ENCODE data around the gene KRT72. TPM values are rescaled to one million over a fixed set of nuclear protein-coding genes. Genes with fewer than 3 reads are reported as not detected.
A peak's percentile ranks its signal among the peaks of the same experiment; 100 is the strongest.

The KRT72 gene
- total RNA-seq, 2 donors from 2014 or later, result 0.43 TPM; not detected in 1

DNA sequence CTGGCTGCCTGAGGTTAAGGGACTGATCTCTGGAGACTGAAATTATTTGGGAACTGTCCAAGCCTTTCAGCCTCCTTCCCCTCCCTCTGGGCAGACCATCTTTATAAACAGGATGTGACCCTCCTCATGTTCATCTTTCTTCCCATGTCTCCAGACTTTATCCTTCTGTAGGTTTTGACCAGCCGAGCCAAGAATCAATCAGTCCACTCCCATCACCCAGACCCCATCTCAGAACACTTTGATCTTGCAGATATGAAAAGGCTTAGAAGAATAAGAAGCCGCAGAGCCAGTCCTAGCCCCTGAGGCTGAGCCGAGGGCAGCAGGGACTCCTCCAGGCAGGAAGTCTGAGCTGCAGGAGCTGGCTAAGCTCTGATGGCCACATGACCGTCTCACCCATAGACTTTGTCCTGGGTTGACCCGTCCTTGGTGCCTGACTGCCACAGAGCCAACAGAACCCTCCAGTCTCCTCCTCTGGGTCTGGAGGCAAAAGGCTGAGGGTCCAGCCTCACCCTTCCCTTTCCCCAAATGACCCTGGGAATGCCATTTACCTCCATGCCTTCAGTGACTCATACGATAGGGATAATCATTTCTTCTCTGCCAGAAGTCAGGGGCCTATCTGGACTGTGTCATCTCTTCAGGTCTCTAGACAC lies 49.9 kb downstream of the KRT72 start:
- no peaks in the 10 kb centered on the region for H3K36me3 Mint-ChIP-seq
- H3K4me3 Mint-ChIP-seq, result no peak overlapping the region
- DNase-seq (ENCODE audit: low spot score) (no peak), ATAC-seq (no peak)
- peaks cover 3 to 6% of the 10 kb centered on the region in 2 donors for H3K27me3 Mint-ChIP-seq
- H3K27ac Mint-ChIP-seq, result no peak overlapping the region
- H3K9me3 Mint-ChIP-seq, result peaks cover 3% of the 10 kb centered on the region
- H3K4me1 Mint-ChIP-seq (ENCODE audit: low read depth in 2 of 2), result peaks cover 29 to 30% of the 10 kb centered on the region in 2 donors

DNA sequence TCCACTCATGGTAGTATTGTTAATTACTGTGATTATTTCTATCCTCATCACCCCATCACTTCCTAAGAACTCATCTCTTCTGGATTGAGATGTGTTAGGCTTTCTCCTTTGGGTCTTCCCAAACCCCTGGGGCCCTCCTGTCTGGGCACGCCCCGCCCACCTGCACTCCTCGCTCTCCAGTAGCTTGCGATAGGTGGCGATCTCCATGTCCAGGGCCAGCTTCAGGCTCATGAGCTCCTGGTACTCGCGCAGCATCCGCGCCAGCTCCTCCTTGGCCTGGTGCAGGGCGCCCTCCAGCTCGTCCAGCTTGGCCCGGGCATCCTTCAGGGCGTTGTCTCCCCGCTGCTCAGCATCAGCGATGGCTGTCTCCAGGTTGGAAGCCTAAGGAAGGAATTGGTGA lies 55.1 kb downstream of the KRT72 start:
- Mint-ChIP-seq H3K27me3 (peaks cover 3 to 5% of the 10 kb centered on the region in 2 donors), H3K9me3 (no peaks in the 10 kb centered on the region), H3K36me3 (no peaks in the 10 kb centered on the region), H3K4me1 (ENCODE audit: low read depth in 2 of 2) (peaks cover 10 to 18% of the 10 kb centered on the region in 2 donors), H3K27ac (no peak overlapping the region), H3K4me3 (no peak overlapping the region)
- DNase-seq (ENCODE audit: low spot score) (no peak), ATAC-seq (no peak)

DNA sequence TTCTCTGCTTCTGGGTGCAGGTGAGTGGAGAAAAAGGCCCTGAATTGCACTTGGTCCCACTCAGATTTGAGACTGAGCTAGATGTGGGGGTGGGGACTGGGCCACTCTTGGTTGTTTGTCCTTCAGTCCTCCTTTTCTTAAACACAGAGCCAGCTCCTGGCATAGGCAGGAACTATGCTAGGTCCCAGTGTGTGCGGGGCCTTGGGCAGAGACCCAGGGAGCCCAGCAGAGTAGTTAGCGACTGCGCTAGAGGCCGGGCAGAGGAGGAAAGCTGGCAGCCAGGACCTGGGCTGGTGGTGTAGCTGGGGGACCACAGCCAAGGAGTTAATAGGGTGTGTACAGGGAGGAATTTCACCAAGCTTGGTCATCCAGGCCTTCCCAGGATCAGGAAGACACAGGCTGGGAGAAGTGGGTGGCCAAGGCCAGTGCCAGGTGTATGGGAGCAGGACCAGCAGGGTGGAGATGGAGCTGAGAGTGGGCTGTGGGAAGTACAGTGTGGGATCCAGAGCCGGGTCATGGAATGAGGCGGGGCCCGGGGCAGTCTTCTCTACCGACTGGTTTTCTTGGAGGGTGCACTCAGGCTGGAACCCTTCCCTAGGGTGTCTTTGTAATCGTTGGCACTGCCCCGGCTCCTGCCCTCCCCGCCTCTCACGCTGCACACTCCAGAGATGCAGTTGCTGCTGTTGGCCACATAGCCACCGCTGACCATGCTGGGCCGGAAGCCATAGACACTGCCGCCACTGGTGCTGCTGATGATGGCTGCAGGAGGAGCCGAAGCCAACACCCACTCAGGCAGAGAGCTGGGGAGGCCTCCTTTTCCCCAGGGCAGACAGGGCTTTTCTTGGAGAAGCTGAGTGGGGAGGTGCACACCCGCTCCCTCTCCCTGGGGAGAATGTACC lies 57.0 kb downstream of the KRT72 start:
- DNase-seq (ENCODE audit: low spot score) (no peak), ATAC-seq (no peak)
- Mint-ChIP-seq H3K27ac (no peak overlapping the region), H3K4me3 (no peak overlapping the region), H3K9me3 (no peaks in the 10 kb centered on the region), H3K4me1 (ENCODE audit: low read depth in 2 of 2) (peaks cover 10 to 18% of the 10 kb centered on the region in 2 donors), H3K27me3 (peaks cover 0 to 2% of the 10 kb centered on the region in 2 donors), H3K36me3 (no peaks in the 10 kb centered on the region)

- H3K4me3 Mint-ChIP-seq, result no peak overlapping the region
- ATAC-seq (peak in 1 of 2 donors; percentile 35), DNase-seq (ENCODE audit: low spot score) (no peak)
- H3K9me3 Mint-ChIP-seq, result no peaks in the 10 kb centered on the region
- H3K36me3 Mint-ChIP-seq, result no peaks in the 10 kb centered on the region
- H3K27ac Mint-ChIP-seq, result peak overlapping the region in 1 of 2 donors; percentile 9
- H3K4me1 Mint-ChIP-seq (ENCODE audit: low read depth in 2 of 2), result peaks cover 10 to 18% of the 10 kb centered on the region in 2 donors
- peaks cover 0 to 2% of the 10 kb centered on the region in 2 donors for H3K27me3 Mint-ChIP-seq
Measured at GRCh38 chr12:52542785-52543318, 58.4 kb downstream of the KRT72 start.

GRCh38 chr12:52542157-52542556 lies 59.1 kb downstream of the KRT72 start:
- H3K9me3 Mint-ChIP-seq, result no peaks in the 10 kb centered on the region
- H3K36me3 Mint-ChIP-seq, result no peaks in the 10 kb centered on the region
- DNase-seq (ENCODE audit: low spot score) (no peak), ATAC-seq (no peak)
- peaks cover 10 to 18% of the 10 kb centered on the region in 2 donors for H3K4me1 Mint-ChIP-seq (ENCODE audit: low read depth in 2 of 2)
- H3K27ac Mint-ChIP-seq, result no peak overlapping the region
- no peak overlapping the region for H3K4me3 Mint-ChIP-seq
- H3K27me3 Mint-ChIP-seq, result peaks cover 0 to 2% of the 10 kb centered on the region in 2 donors

DNA sequence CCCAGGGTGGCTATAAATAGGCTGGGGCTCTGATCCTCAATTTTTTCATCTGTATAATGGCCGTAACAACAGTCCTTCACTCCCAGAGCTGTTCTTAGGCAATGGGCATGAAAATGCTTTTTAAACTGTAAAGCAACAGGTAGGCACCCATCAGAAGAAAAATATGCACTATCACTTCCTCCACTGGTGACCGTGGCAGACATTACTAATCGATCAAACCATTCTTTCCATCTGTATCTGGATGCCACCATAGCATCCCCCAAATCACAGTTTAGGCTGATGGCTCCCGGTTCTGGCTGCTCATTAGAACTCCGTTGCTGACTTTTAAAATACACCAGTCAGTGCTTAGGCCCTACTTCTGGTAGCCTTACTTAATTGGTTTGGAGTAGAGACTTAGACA lies 59.6 kb downstream of the KRT72 start:
- H3K36me3 Mint-ChIP-seq, result no peaks in the 10 kb centered on the region
- H3K4me1 Mint-ChIP-seq (ENCODE audit: low read depth in 2 of 2), result peaks cover 10 to 18% of the 10 kb centered on the region in 2 donors
- ATAC-seq (no peak), DNase-seq (ENCODE audit: low spot score) (no peak)
- peaks cover 0 to 2% of the 10 kb centered on the region in 2 donors for H3K27me3 Mint-ChIP-seq
- no peak overlapping the region for H3K4me3 Mint-ChIP-seq
- no peaks in the 10 kb centered on the region for H3K9me3 Mint-ChIP-seq
- peak overlapping the region in 1 of 2 donors; percentile 64 for H3K27ac Mint-ChIP-seq

DNA sequence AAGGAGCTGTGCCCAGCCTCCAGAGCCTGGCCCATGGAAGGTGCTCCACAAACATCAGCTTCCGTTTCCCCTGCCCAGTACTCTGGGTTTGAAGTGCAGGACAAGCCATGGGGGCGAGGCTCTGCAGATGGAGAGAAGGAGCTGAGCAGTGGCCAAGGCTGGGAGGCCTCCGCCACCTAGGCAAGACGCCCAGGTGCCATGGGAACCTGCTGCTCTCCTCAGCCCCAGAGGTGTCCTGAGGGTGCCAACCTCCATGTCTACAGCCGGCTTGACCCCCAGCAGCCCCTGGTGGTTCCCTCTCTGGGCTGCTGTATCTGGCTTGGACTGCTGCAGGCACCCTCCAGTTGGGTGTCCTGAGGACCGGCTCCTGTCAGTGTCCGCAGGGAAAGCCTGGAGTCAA lies 60.7 kb downstream of the KRT72 start:
- H3K36me3 Mint-ChIP-seq, result no peaks in the 10 kb centered on the region
- no peak overlapping the region for H3K27ac Mint-ChIP-seq
- ATAC-seq (no peak), DNase-seq (ENCODE audit: low spot score) (no peak)
- no peaks in the 10 kb centered on the region for H3K9me3 Mint-ChIP-seq
- H3K27me3 Mint-ChIP-seq, result peaks cover 0 to 2% of the 10 kb centered on the region in 2 donors
- H3K4me1 Mint-ChIP-seq (ENCODE audit: low read depth in 2 of 2), result peaks cover 10 to 18% of the 10 kb centered on the region in 2 donors
- H3K4me3 Mint-ChIP-seq, result no peak overlapping the region

- H3K4me3 Mint-ChIP-seq, result no peak overlapping the region
- peaks cover 10 to 13% of the 10 kb centered on the region in 2 donors for H3K4me1 Mint-ChIP-seq (ENCODE audit: low read depth in 2 of 2)
- no peaks in the 10 kb centered on the region for H3K27me3 Mint-ChIP-seq
- DNase-seq (ENCODE audit: low spot score) (no peak), ATAC-seq (no peak)
- no peaks in the 10 kb centered on the region for H3K9me3 Mint-ChIP-seq
- H3K27ac Mint-ChIP-seq, result no peak overlapping the region
- H3K36me3 Mint-ChIP-seq, result no peaks in the 10 kb centered on the region
Measured at GRCh38 chr12:52539821-52540173, 61.5 kb downstream of the KRT72 start.

- ATAC-seq (no peak), DNase-seq (ENCODE audit: low spot score) (no peak)
- Mint-ChIP-seq H3K36me3 (no peaks in the 10 kb centered on the region), H3K4me1 (ENCODE audit: low read depth in 2 of 2) (peaks cover 10 to 12% of the 10 kb centered on the region in 2 donors), H3K27me3 (no peaks in the 10 kb centered on the region), H3K4me3 (no peak overlapping the region), H3K27ac (no peak overlapping the region), H3K9me3 (no peaks in the 10 kb centered on the region)
Measured at GRCh38 chr12:52539083-52539820, 62.0 kb downstream of the KRT72 start.

GRCh38 chr12:52537101-52537500 lies 64.2 kb downstream of the KRT72 start:
- Mint-ChIP-seq H3K27ac (no peak overlapping the region), H3K36me3 (no peaks in the 10 kb centered on the region), H3K4me1 (ENCODE audit: low read depth in 2 of 2) (peaks cover 0 to 3% of the 10 kb centered on the region in 2 donors), H3K4me3 (no peak overlapping the region), H3K9me3 (no peaks in the 10 kb centered on the region), H3K27me3 (no peaks in the 10 kb centered on the region)
- no peak for ATAC-seq
- no peak for DNase-seq (ENCODE audit: low spot score)

Other genes with a start within 250 kb of the KRT72 start
- gene KRT85, start 234.0 kb downstream of the KRT72 start, total RNA-seq, result not detected
- gene KRT84, start 215.8 kb downstream of the KRT72 start, total RNA-seq, result not detected
- gene KRT82, start 195.1 kb downstream of the KRT72 start, total RNA-seq, result not detected
- not detected for gene KRT75, start 167.1 kb downstream of the KRT72 start, total RNA-seq
- not detected for gene KRT6B, start 149.3 kb downstream of the KRT72 start, total RNA-seq
- gene KRT6C, start 127.7 kb downstream of the KRT72 start, total RNA-seq, result not detected
- not detected for gene KRT6A, start 108.2 kb downstream of the KRT72 start, total RNA-seq
- gene KRT5, start 81.1 kb downstream of the KRT72 start, total RNA-seq, result not detected
- gene KRT71, start 48.3 kb downstream of the KRT72 start, total RNA-seq, result not detected
- not detected for gene KRT74, start 27.6 kb downstream of the KRT72 start, total RNA-seq
- gene KRT73, start 17.1 kb upstream of the KRT72 start, total RNA-seq, result under 1 TPM in 1 of 2 donors, not detected in 1; 0.52 TPM
- gene KRT2, start 50.7 kb upstream of the KRT72 start, total RNA-seq, result not detected
- gene KRT1, start 78.9 kb upstream of the KRT72 start, total RNA-seq, result not detected
- gene KRT77, start 102.1 kb upstream of the KRT72 start, total RNA-seq, result not detected
- gene KRT76, start 175.9 kb upstream of the KRT72 start, total RNA-seq, result not detected
- not detected for gene KRT3, start 194.7 kb upstream of the KRT72 start, total RNA-seq
- not detected for gene KRT4, start 212.7 kb upstream of the KRT72 start, total RNA-seq
- gene KRT79, start 232.8 kb upstream of the KRT72 start, total RNA-seq, result not detected
- gene KRT78, start 247.5 kb upstream of the KRT72 start, total RNA-seq, result not detected

Measured in natural killer cell treated with Interleukin-12 subunit alpha and Interleukin-12 subunit beta and Interleukin-15 and Interleukin-18, amount 100 ng/mL, for 72 hours (primary cell).